ENCODE data around the gene MADCAM1.
"Not testable (repeated sequence)": the region's sequence is repeated elsewhere in the genome, so short reads cannot be mapped to it uniquely, and the experiment has no call there.

MADCAM1 gene

DNA sequence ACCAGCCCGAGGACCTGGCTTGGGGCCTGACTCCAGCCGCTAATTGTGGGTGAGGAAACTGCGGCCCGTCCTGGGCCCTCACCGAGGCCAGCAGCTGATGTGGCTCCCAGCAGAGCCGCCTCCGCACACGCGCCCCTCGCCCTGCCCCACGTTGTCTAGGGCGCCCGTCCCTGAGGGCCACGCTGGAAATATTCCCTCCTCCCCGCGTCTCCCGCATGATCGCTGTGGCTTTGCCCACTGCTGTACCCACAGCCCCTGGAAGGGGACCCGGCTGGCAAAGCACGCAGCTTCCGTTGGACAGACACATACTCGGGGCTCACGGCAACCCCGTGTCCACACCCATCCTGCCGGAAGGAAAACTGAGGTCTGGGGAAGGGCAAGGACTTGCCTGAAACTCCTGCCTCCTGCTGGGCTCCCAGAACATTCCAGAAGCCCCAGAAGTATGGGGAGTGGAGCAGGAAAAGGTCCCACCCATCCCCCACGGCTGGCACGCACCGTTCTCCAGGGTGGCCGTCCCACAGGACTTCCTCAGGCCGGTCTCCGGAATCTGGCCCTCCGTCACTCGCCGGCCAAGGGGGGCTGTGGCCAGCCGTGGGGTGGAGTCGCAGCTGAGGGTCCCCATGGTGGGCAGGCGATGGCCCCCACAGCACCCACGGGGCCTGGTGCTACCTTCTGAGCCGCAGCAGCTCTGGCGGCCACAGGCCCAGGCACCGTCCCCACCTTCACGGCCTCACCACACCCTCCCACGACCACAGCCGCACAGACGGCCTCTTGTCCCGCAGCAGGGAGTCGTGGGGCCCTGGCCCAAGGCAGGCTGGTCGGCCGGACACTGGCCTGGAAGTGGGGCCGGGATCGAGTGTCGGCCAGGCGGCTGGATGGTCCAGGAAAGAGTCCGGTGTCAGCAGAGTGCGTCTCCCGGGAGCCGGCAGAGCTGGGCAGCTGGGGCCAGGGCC, 21.9 kb upstream of the MADCAM1 start:
- H3K4me3 ChIP-seq (ENCODE audit: low read length): no peak overlapping the region
- H3K9me3 ChIP-seq (ENCODE audit: low read length): no peaks in the 10 kb centered on the region
- H3K4me1 ChIP-seq (ENCODE audit: insufficient read depth, low read length): no peaks in the 10 kb centered on the region
- H3K27me3 ChIP-seq (ENCODE audit: insufficient read depth, low read length): no peaks in the 10 kb centered on the region
- no peaks in the 10 kb centered on the region for H3K36me3 ChIP-seq (ENCODE audit: insufficient read depth, low read length)
- no peak overlapping the region for H2AFZ ChIP-seq (ENCODE audit: low read depth, low read length)

DNA sequence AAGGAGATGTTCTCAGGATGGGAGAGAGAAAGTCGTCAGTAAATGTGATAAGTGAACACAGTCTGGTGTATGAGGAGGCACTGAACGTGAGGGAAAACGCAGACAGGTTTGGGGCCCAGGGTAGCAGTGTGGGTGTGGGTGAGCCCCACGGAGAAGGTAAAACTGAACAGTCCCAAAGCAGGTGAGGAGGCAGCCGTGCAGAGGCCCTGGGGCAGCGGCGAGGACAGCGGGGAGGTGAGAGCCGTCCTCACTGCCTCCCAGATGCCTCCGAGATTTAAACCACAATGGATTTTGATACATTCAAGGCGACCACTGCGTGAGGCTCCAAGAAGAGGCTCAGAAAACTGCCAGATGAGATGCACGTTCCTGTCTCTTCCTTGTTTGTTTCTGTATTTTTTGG, 20.9 kb upstream of the MADCAM1 start:
- Histone ChIP-seq H2AFZ (ENCODE audit: low read depth, low read length) (no peak overlapping the region), H3K4me1 (ENCODE audit: insufficient read depth, low read length) (peaks cover 3% of the 10 kb centered on the region), H3K27me3 (ENCODE audit: insufficient read depth, low read length) (no peaks in the 10 kb centered on the region), H3K4me3 (ENCODE audit: low read length) (no peak overlapping the region), H3K36me3 (ENCODE audit: insufficient read depth, low read length) (no peaks in the 10 kb centered on the region), H3K9me3 (ENCODE audit: low read length) (no peaks in the 10 kb centered on the region)

DNA sequence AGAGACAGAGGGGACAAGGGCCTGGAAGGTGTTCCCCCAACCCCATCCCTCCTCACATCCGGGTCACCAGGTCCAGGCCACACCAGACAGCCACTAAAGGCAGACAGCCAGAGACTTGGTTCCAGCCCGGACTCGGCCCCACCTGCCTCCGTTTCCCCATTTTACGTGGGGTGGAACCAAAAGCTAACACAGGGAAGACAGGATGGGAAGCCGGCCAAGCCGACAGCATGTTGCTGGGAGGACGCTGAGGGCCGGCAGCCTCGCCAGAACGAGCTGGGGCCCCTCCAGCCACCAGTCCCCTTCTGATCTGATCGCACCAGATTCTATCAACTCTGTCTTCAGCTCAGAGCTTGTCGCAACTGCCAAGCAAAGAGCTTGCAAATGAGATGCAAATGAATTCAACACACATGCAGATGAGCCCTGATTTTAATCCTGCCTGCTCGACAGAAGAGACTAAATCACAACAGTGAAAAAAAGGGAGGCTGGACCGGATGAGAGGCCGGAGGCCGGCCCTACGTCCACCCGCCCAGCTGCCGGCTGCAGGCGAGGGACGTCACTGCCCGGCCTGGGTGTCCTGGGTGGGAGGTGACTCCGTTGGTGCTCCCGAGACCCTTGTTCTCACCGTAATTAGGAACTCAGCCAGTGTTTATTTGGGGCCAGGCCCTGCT, 17.9 kb upstream of the MADCAM1 start:
- Histone ChIP-seq H2AFZ (ENCODE audit: low read depth, low read length) (no peak overlapping the region), H3K4me1 (ENCODE audit: insufficient read depth, low read length) (peaks cover 3% of the 10 kb centered on the region), H3K36me3 (ENCODE audit: insufficient read depth, low read length) (no peaks in the 10 kb centered on the region), H3K27me3 (ENCODE audit: insufficient read depth, low read length) (no peaks in the 10 kb centered on the region), H3K9me3 (ENCODE audit: low read length) (no peaks in the 10 kb centered on the region), H3K4me3 (ENCODE audit: low read length) (no peak overlapping the region)

DNA sequence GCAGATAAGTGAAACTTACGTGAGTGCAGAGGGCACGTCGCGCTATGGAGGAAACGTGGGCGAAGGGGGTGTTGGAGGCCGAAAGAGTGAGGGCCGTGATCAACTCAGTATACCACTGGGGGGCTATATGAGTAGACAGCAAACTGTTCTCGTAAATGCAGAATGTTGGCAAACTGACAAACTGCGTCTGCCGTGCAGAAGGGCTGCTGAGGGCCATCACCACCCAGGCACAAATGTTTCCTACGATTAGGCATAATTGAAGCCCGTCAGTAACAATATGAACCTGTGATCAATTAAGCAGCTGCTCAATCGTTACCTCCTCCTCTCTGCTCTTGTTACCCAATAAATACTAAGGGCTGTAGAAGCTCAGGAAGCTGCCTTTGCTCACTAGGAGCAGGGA, 17.3 kb upstream of the MADCAM1 start:
- peaks cover 3% of the 10 kb centered on the region for H3K4me1 ChIP-seq (ENCODE audit: insufficient read depth, low read length)
- no peaks in the 10 kb centered on the region for H3K36me3 ChIP-seq (ENCODE audit: insufficient read depth, low read length)
- no peak overlapping the region for H2AFZ ChIP-seq (ENCODE audit: low read depth, low read length)
- H3K27me3 ChIP-seq (ENCODE audit: insufficient read depth, low read length): no peaks in the 10 kb centered on the region
- H3K4me3 ChIP-seq (ENCODE audit: low read length): no peak overlapping the region
- no peaks in the 10 kb centered on the region for H3K9me3 ChIP-seq (ENCODE audit: low read length)

DNA sequence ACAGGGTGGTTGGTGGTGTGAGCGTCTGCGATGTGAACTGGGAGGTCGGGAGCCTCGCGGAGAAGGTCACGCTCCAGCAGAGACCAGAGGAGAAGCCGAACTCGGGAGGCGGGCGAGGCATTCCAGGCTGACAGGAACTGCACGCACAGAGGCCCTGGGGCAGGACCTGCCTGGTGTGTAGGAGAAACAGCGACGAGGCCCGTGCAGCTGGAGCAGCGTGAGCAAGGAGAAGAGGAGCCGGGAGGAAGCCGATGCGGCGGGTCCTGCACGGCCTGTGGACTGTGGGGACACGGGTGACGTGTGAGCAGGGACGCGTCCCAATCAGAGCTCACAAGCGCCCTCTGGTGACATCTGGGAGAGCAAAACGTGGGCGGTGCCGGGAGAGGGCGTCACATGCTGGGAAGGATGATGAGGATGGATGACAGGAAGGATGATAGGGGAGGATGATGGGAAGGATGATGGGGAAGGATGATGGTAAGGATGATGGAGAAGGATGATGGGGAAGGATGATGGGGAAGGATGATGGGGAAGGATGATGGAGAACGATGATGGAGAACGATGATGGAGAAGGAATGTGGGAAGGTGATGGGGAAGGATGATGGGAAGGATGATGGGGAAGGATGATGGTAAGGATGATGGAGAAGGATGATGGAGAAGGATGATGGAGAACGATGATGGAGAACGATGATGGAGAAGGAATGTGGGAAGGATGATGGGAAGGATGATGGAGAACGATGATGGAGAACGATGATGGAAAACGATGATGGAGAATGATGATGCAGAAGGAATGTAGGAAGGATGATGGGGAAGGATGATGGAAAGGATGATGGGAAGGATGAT, 16.1 kb upstream of the MADCAM1 start:
- peak overlapping the region; percentile 36 for H3K4me3 ChIP-seq (ENCODE audit: low read length)
- no peaks in the 10 kb centered on the region for H3K27me3 ChIP-seq (ENCODE audit: insufficient read depth, low read length)
- H3K9me3 ChIP-seq (ENCODE audit: low read length): no peaks in the 10 kb centered on the region
- H3K4me1 ChIP-seq (ENCODE audit: insufficient read depth, low read length): peaks cover 5% of the 10 kb centered on the region
- H3K36me3 ChIP-seq (ENCODE audit: insufficient read depth, low read length): no peaks in the 10 kb centered on the region
- no peak overlapping the region for H2AFZ ChIP-seq (ENCODE audit: low read depth, low read length)

DNA sequence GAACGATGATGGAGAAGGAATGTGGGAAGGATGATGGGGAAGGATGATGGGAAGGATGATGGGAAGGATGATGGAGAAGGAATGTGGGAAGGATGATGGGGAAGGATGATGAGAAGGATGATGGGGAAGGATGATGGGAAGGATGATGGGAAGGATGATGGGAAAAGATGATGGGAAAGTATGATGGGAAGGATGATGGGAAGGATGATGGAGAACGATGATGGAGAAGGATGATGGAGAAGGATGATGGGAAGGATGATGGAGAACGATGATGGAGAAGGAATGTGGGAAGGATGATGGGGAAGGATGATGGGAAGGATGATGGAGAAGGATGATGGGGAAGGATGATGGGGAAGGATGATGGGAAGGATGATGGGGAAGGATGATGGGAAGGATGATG, 15.2 kb upstream of the MADCAM1 start:
- H3K27me3 ChIP-seq (ENCODE audit: insufficient read depth, low read length); H2AFZ ChIP-seq (ENCODE audit: low read depth, low read length); H3K4me3 ChIP-seq (ENCODE audit: low read length); H3K9me3 ChIP-seq (ENCODE audit: low read length); H3K36me3 ChIP-seq (ENCODE audit: insufficient read depth, low read length): not testable (repeated sequence)
- peaks cover 14% of the 10 kb centered on the region for H3K4me1 ChIP-seq (ENCODE audit: insufficient read depth, low read length)

DNA sequence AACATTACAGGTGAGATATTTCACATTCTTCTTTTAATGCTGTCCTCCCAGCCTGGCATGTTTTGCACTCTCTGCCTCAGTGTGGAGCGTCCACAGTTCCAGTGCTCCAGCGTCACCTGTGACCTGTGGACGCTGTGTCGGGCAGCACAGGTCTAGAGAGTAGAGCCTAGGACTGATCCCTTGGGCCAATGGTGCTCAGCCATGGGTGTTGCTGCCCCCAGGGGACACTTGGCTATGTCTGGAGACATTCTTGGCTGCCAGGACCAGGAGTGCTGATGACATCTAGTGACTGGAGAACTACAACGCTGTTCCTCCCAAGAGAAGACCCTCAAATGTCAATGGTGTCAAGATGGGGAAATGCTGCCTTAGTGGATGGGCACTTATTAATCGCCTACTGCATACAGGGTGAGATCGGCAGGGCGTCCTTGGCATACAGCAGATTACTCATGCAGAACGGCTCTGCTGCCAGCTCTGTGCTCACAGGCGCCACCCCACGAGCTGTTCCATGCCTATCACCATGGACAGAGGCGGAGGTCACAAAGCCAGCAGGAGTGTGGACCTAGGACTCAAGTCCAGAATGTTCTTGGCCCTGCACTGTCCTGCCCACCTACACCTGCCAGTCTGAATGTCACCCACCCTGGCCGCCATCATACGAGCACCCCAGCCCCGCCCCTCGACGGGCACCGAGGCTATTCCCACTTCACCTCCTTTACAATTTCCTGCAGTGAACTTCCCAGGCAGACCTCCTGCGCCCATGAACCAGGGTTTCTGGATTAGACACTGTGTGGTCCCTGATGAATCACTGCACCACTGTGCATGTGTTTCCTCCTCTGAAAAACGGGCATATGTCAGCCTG, 13.9 kb upstream of the MADCAM1 start:
- Histone ChIP-seq H3K36me3 (ENCODE audit: insufficient read depth, low read length) (no peaks in the 10 kb centered on the region), H3K27me3 (ENCODE audit: insufficient read depth, low read length) (no peaks in the 10 kb centered on the region), H2AFZ (ENCODE audit: low read depth, low read length) (no peak overlapping the region), H3K9me3 (ENCODE audit: low read length) (no peaks in the 10 kb centered on the region), H3K4me1 (ENCODE audit: insufficient read depth, low read length) (peaks cover 16% of the 10 kb centered on the region), H3K4me3 (ENCODE audit: low read length) (no peak overlapping the region)

DNA sequence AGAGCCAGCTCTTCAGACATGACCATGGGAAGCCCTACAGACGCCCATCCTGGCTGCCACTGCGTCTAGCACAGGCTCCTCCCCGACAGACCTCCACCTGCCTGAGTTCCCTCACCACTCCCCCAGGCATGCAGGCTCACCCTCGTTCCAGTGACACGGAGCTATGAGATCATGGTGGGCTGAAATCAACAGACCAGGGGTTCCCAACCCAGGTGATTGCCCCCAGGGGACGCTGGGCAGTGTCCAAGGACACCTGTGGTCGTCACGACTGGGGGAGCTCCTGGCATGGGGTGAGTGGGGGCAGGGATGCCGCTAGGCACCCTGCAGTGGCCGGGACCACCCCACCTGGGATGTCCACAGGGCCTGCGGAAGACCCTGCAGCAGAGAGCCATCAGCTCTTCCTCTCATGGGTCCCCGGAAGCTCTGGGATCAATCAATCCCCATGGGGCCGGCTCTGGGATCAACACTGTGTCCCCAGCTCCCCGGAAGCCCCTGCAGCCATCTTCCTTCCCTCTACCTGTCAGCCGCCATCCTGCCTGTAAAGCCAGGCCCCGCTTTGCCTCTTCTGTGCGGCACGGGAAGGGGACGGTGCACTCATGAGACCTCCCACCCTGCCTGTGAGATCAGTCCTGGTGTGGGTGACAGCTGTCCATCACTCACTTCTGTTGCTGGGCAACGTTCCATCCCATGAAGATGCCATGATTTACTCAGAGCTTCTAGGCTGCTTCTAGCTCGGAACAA, 12.8 kb upstream of the MADCAM1 start:
- Histone ChIP-seq H2AFZ (ENCODE audit: low read depth, low read length) (no peak overlapping the region), H3K9me3 (ENCODE audit: low read length) (no peaks in the 10 kb centered on the region), H3K4me1 (ENCODE audit: insufficient read depth, low read length) (peaks cover 16% of the 10 kb centered on the region), H3K4me3 (ENCODE audit: low read length) (no peak overlapping the region), H3K36me3 (ENCODE audit: insufficient read depth, low read length) (no peaks in the 10 kb centered on the region), H3K27me3 (ENCODE audit: insufficient read depth, low read length) (no peaks in the 10 kb centered on the region)

DNA sequence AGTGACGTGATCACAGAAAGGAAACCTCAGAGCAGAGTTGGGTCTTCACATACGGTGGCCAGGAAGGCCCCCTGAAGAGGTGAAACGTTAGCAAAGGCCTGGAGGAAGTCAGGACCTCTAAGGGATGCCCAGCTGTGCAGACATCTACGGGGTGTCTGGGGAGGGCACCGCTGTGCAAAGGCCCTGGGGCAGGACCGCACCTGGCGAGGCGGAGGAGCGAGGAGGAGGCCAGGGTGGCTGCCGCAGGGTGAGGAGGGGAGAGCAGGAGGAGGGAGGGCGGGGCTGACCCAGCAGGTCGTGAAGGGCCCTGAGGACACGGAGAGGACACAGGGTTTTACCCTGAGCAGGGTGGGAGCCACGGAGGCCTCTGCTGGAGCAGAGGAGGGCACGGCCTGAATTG, 11.8 kb upstream of the MADCAM1 start:
- Histone ChIP-seq H3K9me3 (ENCODE audit: low read length) (no peaks in the 10 kb centered on the region), H3K36me3 (ENCODE audit: insufficient read depth, low read length) (no peaks in the 10 kb centered on the region), H3K4me1 (ENCODE audit: insufficient read depth, low read length) (peaks cover 18% of the 10 kb centered on the region), H3K27me3 (ENCODE audit: insufficient read depth, low read length) (no peaks in the 10 kb centered on the region), H2AFZ (ENCODE audit: low read depth, low read length) (no peak overlapping the region), H3K4me3 (ENCODE audit: low read length) (no peak overlapping the region)

DNA sequence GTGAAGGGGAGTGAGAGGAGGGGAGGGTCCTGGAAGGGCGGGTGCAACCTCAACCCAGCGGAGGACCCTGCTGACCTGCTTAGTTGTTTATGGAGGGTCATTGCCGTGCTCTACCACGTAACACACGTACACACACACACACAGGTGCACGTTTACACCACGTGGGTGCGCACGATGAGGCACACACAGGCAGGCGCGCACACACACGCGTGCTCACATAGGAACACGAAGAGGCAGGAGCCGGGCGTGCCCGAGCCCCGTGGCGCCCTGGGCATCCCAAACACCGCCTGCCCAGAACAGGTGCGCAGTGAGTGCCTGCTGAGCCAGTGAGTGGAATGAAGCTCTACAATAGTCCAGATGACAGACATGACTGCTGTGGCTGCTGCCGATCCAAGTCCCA, 11.2 kb upstream of the MADCAM1 start:
- H3K27me3 ChIP-seq (ENCODE audit: insufficient read depth, low read length): no peaks in the 10 kb centered on the region
- H2AFZ ChIP-seq (ENCODE audit: low read depth, low read length): no peak overlapping the region
- H3K4me3 ChIP-seq (ENCODE audit: low read length): no peak overlapping the region
- H3K9me3 ChIP-seq (ENCODE audit: low read length): no peaks in the 10 kb centered on the region
- H3K36me3 ChIP-seq (ENCODE audit: insufficient read depth, low read length): no peaks in the 10 kb centered on the region
- H3K4me1 ChIP-seq (ENCODE audit: insufficient read depth, low read length): peaks cover 18% of the 10 kb centered on the region

DNA sequence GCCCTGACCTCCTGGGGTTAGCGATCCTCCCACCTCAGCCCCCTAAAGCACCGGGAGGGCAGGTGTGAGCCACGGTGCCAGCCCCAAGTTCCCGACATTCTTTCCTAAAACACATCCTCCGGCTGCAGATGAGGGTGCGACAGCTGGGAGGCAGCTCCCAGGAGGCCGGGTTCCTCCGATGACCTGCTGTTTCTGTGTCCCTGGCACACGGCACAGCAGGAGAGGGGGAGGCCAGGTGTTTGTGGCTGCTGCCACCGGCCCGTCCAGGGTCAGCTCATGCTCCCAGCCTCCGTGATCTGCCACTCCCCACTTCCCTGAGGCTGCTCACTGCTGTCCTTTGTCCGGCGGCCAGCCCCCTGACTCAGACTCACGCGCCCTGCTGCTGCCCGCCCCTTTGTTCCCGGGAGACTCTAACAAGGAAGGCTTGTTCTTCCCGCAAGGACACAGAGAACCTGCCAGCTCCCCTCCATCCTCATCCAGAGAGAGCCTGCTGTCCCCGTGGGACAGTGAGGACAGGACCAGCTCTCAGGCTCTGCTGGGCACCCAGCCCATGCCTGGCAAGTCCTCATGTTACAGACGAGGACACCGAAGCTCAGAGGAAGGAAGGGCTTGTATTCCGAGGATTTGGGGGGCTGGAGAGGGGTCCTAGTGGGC, 10.6 kb upstream of the MADCAM1 start:
- Histone ChIP-seq H3K4me1 (ENCODE audit: insufficient read depth, low read length) (peaks cover 18% of the 10 kb centered on the region), H2AFZ (ENCODE audit: low read depth, low read length) (no peak overlapping the region), H3K36me3 (ENCODE audit: insufficient read depth, low read length) (no peaks in the 10 kb centered on the region), H3K27me3 (ENCODE audit: insufficient read depth, low read length) (no peaks in the 10 kb centered on the region), H3K9me3 (ENCODE audit: low read length) (no peaks in the 10 kb centered on the region), H3K4me3 (ENCODE audit: low read length) (no peak overlapping the region)
